ENCODE results near the gene COX4I2.
A peak's percentile ranks its signal among the peaks of the same experiment; 100 is the strongest.
"Not testable (repeated sequence)": the region's sequence is repeated elsewhere in the genome, so short reads cannot be mapped to it uniquely, and the experiment has no call there.

COX4I2 gene

GRCh38 chr20:31661625-31662371, 24.1 kb downstream of the COX4I2 start:
- peak; percentile 71 for DNase-seq

- no peak for DNase-seq
Measured at GRCh38 chr20:31662372-31662854, 24.7 kb downstream of the COX4I2 start.

GRCh38 chr20:31663524-31663837, 25.8 kb downstream of the COX4I2 start:
- DNase-seq = no peak

DNA sequence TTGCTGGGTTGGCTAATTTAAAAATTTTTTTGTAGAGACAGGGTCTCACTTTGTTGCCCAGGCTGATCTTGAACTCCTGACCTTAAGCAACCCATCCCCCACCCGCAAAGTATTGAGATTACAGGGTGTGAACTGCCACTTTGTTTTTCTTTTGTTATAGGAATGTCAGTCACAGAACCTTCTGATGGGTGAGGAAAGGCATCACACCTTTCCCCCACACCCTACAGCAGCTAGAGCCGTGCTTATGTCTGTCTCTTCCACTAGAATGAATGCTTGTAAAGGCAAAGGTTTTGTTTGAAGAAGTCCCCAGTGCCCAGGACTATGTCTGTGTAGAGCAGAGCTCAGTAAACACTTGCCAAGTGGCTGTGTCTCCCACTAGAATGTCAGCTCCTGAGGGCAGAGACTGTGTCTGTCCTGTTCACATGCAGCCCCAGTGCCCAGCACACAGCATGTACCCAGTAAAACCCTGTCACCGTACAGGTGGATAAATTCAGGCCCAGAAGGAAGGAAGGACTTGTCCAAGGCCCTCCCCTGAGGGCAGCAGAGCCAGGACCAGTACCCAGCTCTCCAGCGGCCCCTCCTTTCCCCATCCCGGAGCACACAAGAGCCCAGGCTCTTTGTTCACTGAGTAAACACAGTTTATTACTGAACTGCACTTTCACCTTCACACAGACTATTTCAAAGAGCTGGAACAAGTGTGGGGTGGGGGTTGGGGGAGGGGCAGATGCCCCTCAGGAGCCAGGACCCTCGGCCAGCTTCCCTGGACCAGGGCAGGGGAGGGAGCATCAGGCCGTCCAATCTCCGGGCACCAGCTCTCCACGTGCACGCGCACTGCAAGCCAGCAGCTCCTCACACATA, 26.4 kb downstream of the COX4I2 start:
- DNase-seq = no peak

- DNase-seq = no peak
Measured at GRCh38 chr20:31664696-31665354, 27.1 kb downstream of the COX4I2 start.

- no peak for DNase-seq
Measured at GRCh38 chr20:31665753-31666152, 28.0 kb downstream of the COX4I2 start.

GRCh38 chr20:31666258-31667042, 28.7 kb downstream of the COX4I2 start:
- no peak for DNase-seq

DNA sequence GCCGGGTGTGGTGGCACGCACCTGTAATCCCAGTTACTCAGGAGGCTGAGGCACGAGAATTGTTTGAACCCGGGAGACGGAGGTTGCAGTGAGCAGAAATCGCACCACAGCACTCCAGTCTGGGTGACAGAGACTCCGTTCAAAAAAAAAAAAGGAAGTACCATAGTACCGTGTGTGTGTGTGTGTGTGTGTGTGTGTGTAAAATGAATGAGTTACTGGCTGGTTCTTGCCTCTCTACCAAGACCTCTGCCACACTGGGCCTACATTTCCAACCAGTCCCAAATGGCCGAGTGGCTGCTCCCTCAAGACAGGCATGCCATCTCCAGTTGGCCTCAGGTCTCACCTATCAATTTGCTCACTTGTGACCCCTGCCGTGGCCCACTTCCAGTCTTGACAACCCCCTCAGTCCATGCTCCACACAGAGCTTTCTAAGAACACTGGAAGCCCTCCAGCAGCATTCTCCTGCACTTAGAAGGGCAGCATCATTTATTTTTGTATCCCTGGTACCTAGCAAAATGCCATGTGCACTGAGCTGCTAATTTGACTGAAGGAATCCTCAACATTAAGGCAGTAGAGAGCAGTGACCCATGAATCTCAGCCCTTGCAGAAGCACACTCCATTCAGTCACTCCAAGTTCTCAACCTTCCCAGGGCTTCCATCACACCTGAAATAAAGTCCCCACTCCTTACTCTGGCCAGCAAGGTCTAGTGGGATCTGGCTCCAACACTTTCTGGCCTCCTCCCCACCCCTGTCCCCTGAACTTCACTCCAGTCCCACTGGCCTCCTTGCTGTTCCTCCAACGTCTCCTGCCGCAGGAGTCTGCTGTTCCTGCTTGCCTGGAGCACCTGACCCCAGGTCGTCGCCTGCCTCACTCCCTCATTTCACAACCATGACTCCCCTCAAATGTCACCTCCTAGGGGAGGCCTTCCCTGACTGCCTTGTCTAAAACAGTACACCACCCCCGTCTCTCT, 29.9 kb downstream of the COX4I2 start:
- DNase-seq = no peak

GRCh38 chr20:31668944-31669343, 31.2 kb downstream of the COX4I2 start:
- DNase-seq = not testable (repeated sequence)

- no peak for DNase-seq
Measured at GRCh38 chr20:31669876-31670275, 32.2 kb downstream of the COX4I2 start.

- DNase-seq = no peak
Measured at GRCh38 chr20:31670371-31671228, 32.9 kb downstream of the COX4I2 start.

GRCh38 chr20:31671324-31671723, 33.6 kb downstream of the COX4I2 start:
- DNase-seq = no peak

DNA sequence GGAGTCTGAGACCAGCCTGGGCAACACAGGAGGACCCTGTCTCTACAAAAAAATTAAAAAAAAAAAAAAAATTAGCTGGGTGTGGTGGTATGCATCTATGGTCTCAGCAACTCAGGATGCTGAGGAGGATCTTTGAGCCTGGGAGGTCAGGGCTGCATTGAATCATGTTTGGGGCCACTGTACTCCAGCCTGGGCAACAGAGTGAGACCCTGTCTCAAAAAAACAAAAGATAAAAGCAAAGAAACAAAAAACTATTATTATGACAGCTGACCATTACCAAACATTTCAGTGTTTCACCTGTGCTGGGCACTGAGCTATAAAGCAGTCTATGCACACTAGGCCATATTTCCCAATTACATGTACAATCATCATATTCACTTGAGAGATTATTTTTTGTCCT, 35.7 kb downstream of the COX4I2 start:
- DNase-seq = no peak

GRCh38 chr20:31673943-31674463, 36.3 kb downstream of the COX4I2 start:
- no peak for DNase-seq

DNA sequence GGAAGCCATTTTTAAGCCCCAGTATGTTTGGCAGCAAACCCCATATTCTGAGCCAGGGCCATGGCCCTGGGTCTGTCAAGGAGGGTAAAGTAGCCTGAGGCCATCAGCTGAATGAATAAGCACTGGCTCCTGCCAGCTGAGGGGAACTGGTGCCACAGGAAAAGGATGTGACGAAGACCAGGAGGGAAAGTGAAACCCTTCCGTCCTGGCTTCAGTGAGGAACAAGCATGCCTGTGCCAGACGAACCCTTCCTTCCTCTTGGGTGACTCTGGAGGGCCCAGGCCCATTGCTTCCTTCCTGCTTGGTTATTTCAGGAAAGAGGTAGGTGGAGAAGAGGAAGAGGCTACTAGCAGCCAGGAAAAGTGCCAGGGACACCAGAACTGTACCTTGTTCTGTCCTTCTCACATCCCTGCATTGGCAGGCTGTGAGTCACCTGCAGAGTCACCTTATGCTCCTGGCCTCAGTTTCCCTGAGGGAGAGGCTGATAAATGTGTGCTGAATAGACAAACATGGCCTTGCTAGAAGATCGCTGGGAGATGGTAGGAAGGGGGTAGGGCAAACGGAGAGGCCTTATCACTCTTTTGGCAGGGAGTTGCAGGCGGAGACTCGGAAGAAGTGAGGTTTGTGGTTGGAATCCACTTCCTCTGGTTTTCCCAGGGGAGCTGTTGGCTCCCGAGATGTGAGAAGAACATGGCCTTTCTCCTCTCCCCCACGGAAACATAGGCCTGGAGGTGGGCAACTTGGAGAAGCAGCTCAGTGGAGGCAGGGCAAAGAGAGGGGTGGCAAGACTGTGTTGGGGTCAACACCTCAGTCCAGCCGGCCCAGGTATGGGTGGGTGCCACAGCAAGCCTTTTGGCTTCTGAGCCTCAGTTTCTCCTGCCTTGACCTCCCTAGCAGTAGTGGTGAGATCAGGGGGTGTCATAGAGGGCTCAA, 37.4 kb downstream of the COX4I2 start:
- DNase-seq = peak; percentile 49

DNA sequence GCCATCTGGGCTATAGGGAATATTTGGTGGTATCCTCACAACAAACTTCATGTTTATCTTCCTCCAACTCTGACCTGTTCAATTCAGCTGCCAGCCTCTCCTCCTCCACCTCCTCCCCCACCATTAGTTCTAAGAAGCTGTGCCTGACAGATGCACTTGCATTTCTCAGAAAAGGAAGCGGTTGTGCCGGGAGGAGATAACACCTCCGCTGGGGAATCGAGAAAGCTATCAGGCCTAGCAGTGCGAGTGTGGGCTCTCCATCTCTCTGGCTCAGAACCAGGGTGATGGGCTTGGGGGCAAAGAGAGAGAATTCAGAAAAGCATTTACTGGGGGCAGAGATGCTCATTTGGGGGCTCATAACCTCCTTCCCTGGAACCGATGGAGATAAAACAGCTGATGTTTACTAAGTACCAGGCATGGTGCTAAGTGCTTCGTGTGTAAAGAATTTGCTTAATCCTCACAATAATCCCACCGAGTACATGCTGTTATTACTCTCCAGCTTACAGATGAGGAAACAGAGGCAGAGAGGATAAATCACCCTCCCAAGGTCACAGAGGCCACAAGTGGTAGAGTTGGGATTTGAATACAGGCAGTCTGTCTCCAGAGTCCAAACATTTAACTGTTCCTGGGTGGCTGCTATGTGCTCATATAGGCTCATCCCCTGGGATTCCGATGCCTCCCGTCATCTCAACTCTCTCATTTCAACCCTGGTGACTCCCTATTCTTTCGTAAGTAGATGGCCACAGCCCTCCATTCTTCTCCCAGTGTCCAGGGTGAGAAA, 38.3 kb downstream of the COX4I2 start:
- DNase-seq = peak; percentile 54

DNA sequence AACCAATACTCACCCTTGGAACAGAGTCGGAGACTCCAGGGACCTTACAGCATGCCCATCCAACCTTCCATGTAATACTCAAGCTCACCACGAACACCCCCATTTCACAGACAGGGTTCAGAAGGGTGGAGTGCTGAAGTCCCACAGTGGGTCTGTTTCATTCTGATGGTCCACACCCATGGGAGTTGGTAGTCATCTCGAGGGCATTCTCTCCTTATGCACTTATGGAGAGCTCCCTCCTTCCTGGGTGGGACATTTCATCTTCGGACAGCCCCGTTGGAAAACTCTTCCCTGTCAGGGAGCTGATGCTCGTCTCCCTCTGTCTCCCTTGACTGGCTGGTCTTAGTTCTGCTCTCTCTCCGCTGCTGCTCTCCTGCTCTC, 38.9 kb downstream of the COX4I2 start:
- DNase-seq = no peak

GRCh38 chr20:31677553-31678260, 40.0 kb downstream of the COX4I2 start:
- DNase-seq = no peak

All from activated T-cell treated with anti-CD3 and anti-CD28 coated beads for 4 hours (primary cell).